B cell (primary cell): ENCODE results near the gene LRIT1. TPM values are rescaled to one million over a fixed set of nuclear protein-coding genes. Genes with fewer than 3 reads are reported as not detected.

Experiments used
- ATAC-seq: fragments of 200-7000 bp; cut with Tn5 transposase; one replicate; pipeline ENCODE4 v1.10.0; 2021; ENCODE audit warnings: low read depth, mild to moderate bottlenecking, moderate number of reproducible peaks, moderate library complexity
- CTCF ChIA-PET: fragments of 350-600 bp; sonication (Branson Sonifier 250); formaldehyde crosslinking; loops from one replicate; lab custom pipeline; 2021; ENCODE audit warnings: antibody characterized with exemption, inconsistent platforms; lab: Charles Lee
- POLR2A ChIA-PET: fragments of 350-600 bp; sonication (Branson Sonifier 250); formaldehyde crosslinking; loops from one replicate; lab custom pipeline; 2021; ENCODE audit warnings: antibody characterized with exemption; lab: Charles Lee
- DNase-seq: peaks from one replicate; pipeline ENCODE4 v3.0.0; 2013
- H2AFZ ChIP-seq: 2 replicates; pipeline ENCODE4 v1.6.1; 2012; ENCODE audit warnings: mild to moderate bottlenecking, low read depth, low read length; ENCODE audit not compliant: insufficient read depth, poor library complexity, severe bottlenecking
- H3K27ac ChIP-seq, 2 donors: 1 replicate in 1 of 2; 2 replicates in 1 of 2; pipeline ENCODE4 v1.5.1; 2012 to 2013; ENCODE audit warnings: low read length in 2 of 2, mild to moderate bottlenecking in 2 of 2, moderate library complexity in 1 of 2
- H3K27me3 ChIP-seq, 4 experiments: fragments of 200-600 bp in 1 of 4; sonication (generic) in 1 of 4; replicated peaks in 1 of 4; 1 replicate in 2 of 4; 2 replicates in 2 of 4; pipeline versions ENCODE4 v1.6.1 to v1.7.0; 2013 to 2016; ENCODE audit warnings: low read length in 3 of 4, mild to moderate bottlenecking in 2 of 4, mixed read lengths in 1 of 4, moderate library complexity in 1 of 4; ENCODE audit not compliant: insufficient read depth in 4 of 4, control insufficient read depth in 3 of 4; ENCODE audit errors: control extremely low read depth in 1 of 4
- H3K36me3 ChIP-seq, 2 experiments: replicated peaks in 1 of 2; 1 replicate in 1 of 2; 2 replicates in 1 of 2; pipeline versions ENCODE4 v1.6.1 to v1.7.1; 2013; ENCODE audit warnings: low read length in 1 of 2; ENCODE audit not compliant: insufficient read depth in 2 of 2, control insufficient read depth in 1 of 2; ENCODE audit errors: control extremely low read depth in 1 of 2, extremely low read depth in 1 of 2
- H3K4me1 ChIP-seq, 2 donors: fragments of 200-600 bp in 1 of 2; sonication (generic) in 1 of 2; 1 replicate in 1 of 2; 2 replicates in 1 of 2; pipeline versions ENCODE4 v1.5.1 to v1.6.1; 2013 to 2017; ENCODE audit warnings: low read length in 2 of 2; ENCODE audit not compliant: control insufficient read depth in 2 of 2, insufficient read depth in 2 of 2
- H3K4me2 ChIP-seq: replicated peaks from 2 replicates; pipeline ENCODE3; 2012; ENCODE audit warnings: mild to moderate bottlenecking, low read depth, low read length; ENCODE audit not compliant: poor library complexity, severe bottlenecking
- H3K4me3 ChIP-seq, 5 experiments: fragments of 200-600 bp in 1 of 5; sonication (generic) in 1 of 5; 1 replicate in 3 of 5; 2 replicates in 2 of 5; pipeline versions ENCODE4 v1.5.1 to v1.7.0; 2011 to 2016; ENCODE audit warnings: low read length in 4 of 5, mild to moderate bottlenecking in 4 of 5, low read depth in 2 of 5, control low read depth in 1 of 5, moderate library complexity in 1 of 5; ENCODE audit not compliant: insufficient read depth in 1 of 5; ENCODE audit errors: control extremely low read depth in 1 of 5, extremely low read depth in 1 of 5
- H3K79me2 ChIP-seq: fragments of 200-600 bp; sonication (generic); one replicate; pipeline ENCODE4 v1.6.0; 2016; ENCODE audit warnings: low read length; ENCODE audit not compliant: control insufficient read depth, insufficient read depth
- H3K9ac ChIP-seq: fragments of 200-600 bp; sonication (generic); 2 replicates; pipeline ENCODE4 v1.6.1; 2017; ENCODE audit warnings: mild to moderate bottlenecking, low read length, moderate library complexity
- H3K9me3 ChIP-seq, 3 donors: one replicate each; pipeline versions ENCODE4 v1.6.1 to v1.7.1; 2013; ENCODE audit warnings: low read length in 2 of 3; ENCODE audit not compliant: control insufficient read depth in 2 of 3, insufficient read depth in 1 of 3; ENCODE audit errors: control extremely low read depth in 1 of 3
- H4K20me1 ChIP-seq: 2 replicates; pipeline ENCODE4 v1.6.0; 2012; ENCODE audit warnings: mild to moderate bottlenecking, low read length; ENCODE audit not compliant: insufficient read depth, control insufficient read depth, poor library complexity, severe bottlenecking
- H3K27ac Mint-ChIP-seq: one replicate; pipeline ENCODE4 v1.8.0; 2021; ENCODE audit warnings: mixed read lengths
- H3K27me3 Mint-ChIP-seq: one replicate; pipeline ENCODE4 v1.8.0; 2021; ENCODE audit warnings: mixed read lengths
- H3K4me1 Mint-ChIP-seq: one replicate; pipeline ENCODE4 v1.8.0; 2021; ENCODE audit warnings: mixed read lengths
- H3K4me3 Mint-ChIP-seq: one replicate; pipeline ENCODE4 v1.8.0; 2021; ENCODE audit warnings: mixed read lengths
- H3K9me3 Mint-ChIP-seq: one replicate; pipeline ENCODE4 v1.8.0; 2022; ENCODE audit warnings: mixed read lengths; ENCODE audit not compliant: insufficient read depth
- CTCF ChIP-seq: fragments of 200-600 bp; IDR thresholded peaks from one replicate; pipeline ENCODE4 v1.8.0; 2022; ENCODE audit warnings: antibody characterized with exemption, mild to moderate bottlenecking
- EZH2 ChIP-seq: IDR thresholded peaks from 2 replicates; pipeline ENCODE4 v1.6.1; 2012; ENCODE audit warnings: borderline replicate concordance, low read depth, mild to moderate bottlenecking, moderate library complexity, low read length; ENCODE audit not compliant: insufficient read depth, poor library complexity, severe bottlenecking
- WGBS: methylation state at CpG from one replicate; pipeline ENCODE4 v1.1.5; 2013; ENCODE audit warnings: missing lambda C conversion rate; ENCODE audit not compliant: insufficient coverage; 5-methylcytosine and 5-hydroxymethylcytosine counted together
- intact Hi-C: fragments of 100-400 bp; cut with micrococcal nuclease; formaldehyde crosslinking; loops from one replicate; pipeline ENCODE4 v1.10.0; 2022
- polyA plus RNA-seq: library from polyadenylated mRNA; depleted of rRNA; stranded (reverse); fragments of >200 nt; gene quantifications from 2 replicates; pipeline ENCODE4 v1.2.3, GENCODE V29; 2012
- total RNA-seq, 2 donors: library from RNA; stranded (reverse); fragments of 120-200 nt in 1 of 2; gene quantifications; 1 replicate in 1 of 2; 2 replicates in 1 of 2; pipeline versions ENCODE4 v1.2.3 to v1.2.4, GENCODE V29; 2013 to 2022

Gene LRIT1
- total and polyA plus RNA-seq, 2 donors (not counting 1 experiment from before 2014, with no cell fraction given): not detected

- TF ChIP-seq EZH2 (no peak), CTCF (no peak)
- no peak overlapping the region for H2AFZ ChIP-seq
- H3K36me3 ChIP-seq: no peaks in the 10 kb centered on the region
- H4K20me1 ChIP-seq: no peaks in the 10 kb centered on the region
- intact Hi-C loops: no loop called here
- H3K4me2 ChIP-seq: no peak overlapping the region
- H3K9me3 Mint-ChIP-seq: no peaks in the 10 kb centered on the region
- POLR2A ChIA-PET: no interaction called here
- no peaks in the 10 kb centered on the region for H3K4me1 Mint-ChIP-seq
- H3K27ac ChIP-seq: no peak overlapping the region
- 80% methylated on average over 1 of the region's 3 CpGs for WGBS
- peaks cover 0 to 6% (median 0%) of the 10 kb centered on the region in 3 donors for H3K9me3 ChIP-seq
- H3K79me2 ChIP-seq: no peaks in the 10 kb centered on the region
- CTCF ChIA-PET: no interaction called here
- H3K9ac ChIP-seq: no peak overlapping the region
- ATAC-seq (no peak), DNase-seq (no peak)
- H3K4me3 Mint-ChIP-seq: no peak overlapping the region
- H3K4me1 ChIP-seq: no peaks in the 10 kb centered on the region
- H3K27me3 ChIP-seq: peaks cover 0 to 23% (median 1%) of the 10 kb centered on the region in 4 experiments
- H3K27ac Mint-ChIP-seq: no peak overlapping the region
- H3K4me3 ChIP-seq: no peak overlapping the region
- H3K27me3 Mint-ChIP-seq: peaks cover 32% of the 10 kb centered on the region
These were observed 14.7 kb downstream of the LRIT1 start for GRCh38 chr10:84226616-84227015.

- no peaks in the 10 kb centered on the region for H3K9me3 Mint-ChIP-seq
- WGBS: 75% methylated on average over 4 of the region's 6 CpGs
- Histone ChIP-seq H2AFZ (no peak within 1 kb of the TSS), H3K4me3 (no peak within 1 kb of the TSS), H3K27me3 (peaks cover 0 to 23% (median 1%) of the 10 kb centered on the region in 4 experiments), H3K9ac (no peak within 1 kb of the TSS), H3K79me2 (no peaks in the 10 kb centered on the region), H3K9me3 (peaks cover 0 to 7% (median 0%) of the 10 kb centered on the region in 3 donors), H3K4me1 (no peaks in the 10 kb centered on the region), H4K20me1 (no peaks in the 10 kb centered on the region), H3K4me2 (no peak within 1 kb of the TSS), H3K36me3 (no peaks in the 10 kb centered on the region), H3K27ac (no peak within 1 kb of the TSS)
- no peak within 1 kb of the TSS for H3K27ac Mint-ChIP-seq
- ATAC-seq: no peak
- CTCF ChIA-PET: no interaction called here
- no peak for DNase-seq
- H3K27me3 Mint-ChIP-seq: peaks cover 27% of the 10 kb centered on the region
- intact Hi-C loops: no loop called here
- TF ChIP-seq CTCF: no peak
- TF ChIP-seq EZH2: no peak
- H3K4me1 Mint-ChIP-seq: no peaks in the 10 kb centered on the region
- H3K4me3 Mint-ChIP-seq: no peak within 1 kb of the TSS
- POLR2A ChIA-PET: no interaction called here
These were observed 15.7 kb downstream of the LRIT1 start, which contains the start of gene LRIT2 for GRCh38 chr10:84225427-84226173. LRIT2 (minus strand) TSS chr10:84225544; CDS start chr10:84225520, 24 bp downstream.
